GM13977 (cell line): Measurements from ENCODE around the gene NIPBL.
"Not testable (repeated sequence)": the region's sequence is repeated elsewhere in the genome, so short reads cannot be mapped to it uniquely, and the experiment has no call there.

ENCODE experiments used
- DNase-seq: peaks from one replicate; pipeline ENCODE4 v3.0.0; 2012; ENCODE audit warnings: low spot score
- CTCF ChIP-seq: IDR thresholded peaks from 2 replicates; pipeline ENCODE4 v1.5.1; 2012; ENCODE audit warnings: mild to moderate bottlenecking, control low read depth; ENCODE audit not compliant: insufficient read depth; ENCODE audit errors: extremely low read depth, missing control alignments
- in situ Hi-C: fragments of 300-500 bp; cut with MboI; formaldehyde crosslinking; loops from one replicate; pipeline ENCODE4 v1.12.0; 2022; ENCODE audit warnings: low sequenced_read_pairs, low pct_unique_long_range_greater_than_20kb, mixed read lengths, inconsistent platforms; ENCODE audit not compliant: unreplicated experiment

The NIPBL gene

GRCh38 chr5:37090123-37090726, 213.7 kb downstream of the NIPBL start:
- in situ Hi-C loops, result no loop called here
- DNase-seq, result no peak
- TF ChIP-seq CTCF, result no peak

GRCh38 chr5:37090781-37091180, 214.2 kb downstream of the NIPBL start:
- DNase-seq, result no peak
- TF ChIP-seq CTCF, result no peak
- in situ Hi-C loops, result no loop called here

- DNase-seq, in situ Hi-C loops: not testable (repeated sequence)
Observed at GRCh38 chr5:37093795-37094194, 217.2 kb downstream of the NIPBL start.

DNA sequence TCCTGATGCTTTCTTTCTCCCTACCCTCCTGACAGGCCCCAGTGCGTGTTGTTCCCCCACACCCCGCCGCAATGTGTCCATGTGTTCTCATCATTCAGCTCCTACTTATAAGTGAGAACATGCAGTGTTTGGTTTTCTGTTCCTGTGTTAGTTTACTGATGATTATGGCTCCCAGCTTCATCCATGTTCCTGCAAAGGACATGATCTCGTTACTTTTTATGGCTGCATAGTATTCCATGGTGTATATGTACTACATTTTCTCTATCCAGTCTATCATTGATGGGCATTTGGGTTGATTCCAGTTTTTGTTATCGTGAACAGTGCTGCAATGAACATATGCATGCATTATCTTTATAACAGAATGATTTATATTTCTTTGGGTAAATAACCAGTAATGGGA, 222.7 kb downstream of the NIPBL start:
- DNase-seq, in situ Hi-C loops: not testable (repeated sequence)

- DNase-seq, result no peak
- in situ Hi-C loops, result no loop called here
- no peak for TF ChIP-seq CTCF
Observed at GRCh38 chr5:37103302-37103701, 226.7 kb downstream of the NIPBL start.

GRCh38 chr5:37109338-37109737, 232.8 kb downstream of the NIPBL start:
- TF ChIP-seq CTCF, result no peak
- in situ Hi-C loops, result no loop called here
- no peak for DNase-seq

DNA sequence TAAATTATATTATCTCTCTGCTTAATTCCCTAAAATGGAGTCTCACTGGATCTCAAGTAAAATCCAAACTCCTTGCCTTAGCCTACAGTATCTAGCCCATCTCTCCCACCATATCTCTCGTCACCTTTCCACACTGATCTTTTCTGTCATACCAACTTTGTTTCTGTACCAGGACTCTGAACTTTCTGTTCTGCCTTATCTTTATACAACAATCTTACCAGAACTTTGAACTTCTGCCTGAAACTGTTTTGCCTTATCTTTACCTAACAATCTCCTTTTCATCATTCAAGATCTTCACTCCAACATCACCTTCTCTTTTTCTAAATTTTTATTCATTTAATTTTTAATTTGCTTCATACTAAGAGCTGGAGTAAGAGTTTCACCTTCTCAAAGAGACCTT, 233.6 kb downstream of the NIPBL start:
- no peak for TF ChIP-seq CTCF
- DNase-seq, result no peak
- in situ Hi-C loops, result no loop called here
